HG03103 (cell line): ENCODE measurements around the gene NODAL.

Experiments
- ATAC-seq: cut with Tn5 transposase; IDR thresholded peaks from one replicate; pipeline ENCODE4 v1.9.1; 2021; ENCODE audit warnings: low read depth; ENCODE audit not compliant: unreplicated experiment

The NODAL gene

DNA sequence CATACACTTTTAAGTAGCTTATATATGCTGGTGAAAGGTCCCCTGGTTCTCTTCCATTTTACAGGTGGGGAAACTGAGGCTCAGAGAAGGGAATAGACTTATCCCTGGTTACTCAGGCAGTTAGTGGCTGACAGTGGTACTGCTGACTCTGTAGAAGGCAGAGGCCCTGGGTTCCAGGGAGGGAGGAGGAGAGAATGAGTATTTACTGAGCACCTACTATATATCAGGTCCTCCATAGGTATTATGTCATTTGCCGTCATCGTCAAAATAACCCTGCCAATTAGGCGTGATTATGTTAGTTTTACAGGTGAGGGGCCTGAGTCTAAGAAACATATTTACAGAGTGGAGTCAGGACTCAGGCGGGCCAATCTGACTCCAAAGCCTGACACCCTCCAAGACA lies 23.8 kb upstream of the NODAL start:
- ATAC-seq: no peak

DNA sequence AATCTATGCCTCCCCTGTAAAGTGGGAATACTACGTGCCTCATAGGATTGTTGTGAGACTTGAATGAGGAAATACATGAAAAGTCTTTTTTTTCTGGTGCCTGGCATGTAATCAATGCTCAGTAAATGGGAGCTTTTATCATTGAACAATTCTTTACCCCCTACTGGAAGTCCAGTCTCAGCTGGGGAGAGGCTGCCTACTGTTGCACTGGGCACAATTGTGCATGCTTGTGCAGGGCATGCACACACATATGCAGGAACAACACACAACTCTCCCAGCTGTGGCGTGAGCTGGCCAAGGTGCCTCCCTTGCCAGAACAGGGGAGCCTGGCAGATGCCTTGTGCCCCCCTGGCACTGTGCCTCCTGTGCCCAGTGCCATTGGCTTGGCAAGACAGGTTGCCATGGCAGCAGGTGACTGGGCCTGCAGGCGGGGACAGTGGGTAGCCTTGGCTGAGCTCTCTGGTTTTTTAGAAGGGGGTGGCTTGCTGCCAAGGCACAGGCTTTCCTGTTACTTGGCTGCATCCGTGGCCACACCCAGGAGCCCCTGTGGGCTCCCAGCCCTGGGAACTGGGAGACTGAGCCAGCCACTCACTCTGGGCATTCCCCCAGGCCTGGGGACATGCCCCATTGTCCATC lies 21.0 kb upstream of the NODAL start:
- no peak for ATAC-seq

GRCh38 chr10:70461397-70462348 lies 20.2 kb upstream of the NODAL start:
- ATAC-seq: no peak

- ATAC-seq: no peak
Measured at GRCh38 chr10:70459774-70460490, 18.5 kb upstream of the NODAL start.

GRCh38 chr10:70459061-70459773 lies 17.7 kb upstream of the NODAL start:
- ATAC-seq: no peak

GRCh38 chr10:70458329-70459060 lies 17.0 kb upstream of the NODAL start:
- ATAC-seq: no peak

DNA sequence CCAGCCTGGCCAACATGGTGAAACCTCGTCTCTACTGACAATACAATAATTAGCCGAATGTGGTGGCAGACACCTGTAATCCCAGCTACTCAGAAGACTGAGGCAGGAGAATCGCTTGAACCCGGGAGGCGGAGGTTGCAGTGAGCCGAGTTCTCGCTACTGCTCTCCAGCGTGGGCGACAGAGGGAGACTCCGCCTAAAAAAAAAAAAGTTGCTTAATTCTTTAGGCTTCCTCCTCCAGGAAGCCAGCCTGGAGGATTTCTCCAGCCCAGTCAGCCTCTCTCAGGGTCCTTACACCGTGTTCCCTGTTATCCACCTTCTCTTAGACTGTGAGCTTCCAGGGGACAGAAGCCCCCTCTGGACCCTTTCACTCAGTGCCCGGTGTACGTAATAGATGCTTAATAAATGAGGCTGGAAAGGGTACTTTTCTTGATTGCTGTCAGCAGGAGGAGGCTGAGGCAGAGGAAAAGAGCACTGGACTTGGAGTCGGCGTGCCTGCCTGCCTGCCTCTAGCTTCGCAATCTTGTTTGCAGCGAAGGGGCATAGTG lies 16.4 kb upstream of the NODAL start:
- no peak for ATAC-seq

GRCh38 chr10:70456164-70456563 lies 14.7 kb upstream of the NODAL start:
- ATAC-seq: no peak

DNA sequence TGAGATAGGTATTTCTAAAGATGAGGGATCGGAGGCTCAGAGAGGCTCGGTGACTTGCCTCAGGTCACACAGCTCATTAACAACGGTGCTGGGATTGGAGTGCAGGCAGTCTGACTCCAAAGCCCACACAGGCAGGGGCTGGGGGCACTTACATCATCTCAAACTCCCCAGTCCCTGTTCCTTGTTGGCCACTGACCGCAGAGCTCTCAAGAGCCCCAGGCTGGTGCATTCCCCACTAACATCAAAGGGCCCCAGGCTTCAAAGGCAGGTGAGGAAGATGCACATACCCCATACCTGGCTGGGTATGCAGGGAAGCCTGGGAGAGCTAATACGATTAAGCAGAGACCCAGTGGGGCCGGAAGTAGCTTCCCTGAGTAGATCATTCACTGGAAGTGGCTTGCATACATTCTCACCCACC lies 13.7 kb upstream of the NODAL start:
- ATAC-seq: no peak

- ATAC-seq: no peak
Measured at GRCh38 chr10:70448236-70448635, 6.8 kb upstream of the NODAL start.

DNA sequence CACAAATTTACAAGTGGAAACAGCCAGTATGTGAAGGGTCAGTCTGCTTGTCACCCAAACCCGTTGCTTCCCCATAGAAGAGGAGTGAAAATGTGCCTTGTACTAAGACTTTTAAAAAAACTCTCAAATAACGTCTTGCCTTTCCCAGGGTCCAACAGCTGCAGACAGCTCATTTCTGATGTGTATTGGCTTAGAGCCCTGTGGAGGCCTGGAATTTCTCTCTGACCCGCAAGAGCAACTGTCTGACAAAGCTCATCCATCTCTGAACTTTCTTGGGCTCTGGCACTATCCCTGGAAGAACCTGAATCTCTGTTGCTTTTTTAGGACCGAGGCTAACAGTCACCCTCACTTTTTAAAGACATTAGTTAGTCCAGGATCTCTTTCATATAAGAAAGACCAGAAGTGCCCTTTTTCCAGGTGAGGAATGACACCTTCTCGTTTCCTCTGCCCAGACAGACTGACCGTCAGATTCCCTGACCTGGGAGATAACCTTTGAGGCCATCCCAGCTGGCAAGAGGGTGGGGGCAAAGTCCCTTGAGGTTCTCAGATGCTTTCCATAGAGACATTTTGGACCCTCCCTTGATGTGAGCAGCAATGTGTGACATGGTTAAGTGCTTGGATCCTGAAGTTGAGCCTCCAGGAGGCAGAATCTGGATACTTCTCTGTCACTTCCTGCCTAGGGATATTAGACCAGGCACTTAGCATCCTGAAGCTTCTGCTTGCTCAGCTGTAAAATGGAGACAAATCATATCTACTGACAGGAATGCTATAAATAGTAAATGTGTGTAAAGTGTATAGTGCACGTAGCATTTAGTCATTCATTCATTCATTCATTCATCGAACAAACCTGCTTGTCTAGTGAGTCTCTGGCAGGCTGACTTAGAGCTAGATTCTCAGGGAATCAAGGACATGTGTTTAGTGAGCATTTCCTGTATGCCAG lies 4.5 kb upstream of the NODAL start:
- ATAC-seq: no peak

GRCh38 chr10:70444744-70445143 lies 3.3 kb upstream of the NODAL start:
- ATAC-seq: no peak

DNA sequence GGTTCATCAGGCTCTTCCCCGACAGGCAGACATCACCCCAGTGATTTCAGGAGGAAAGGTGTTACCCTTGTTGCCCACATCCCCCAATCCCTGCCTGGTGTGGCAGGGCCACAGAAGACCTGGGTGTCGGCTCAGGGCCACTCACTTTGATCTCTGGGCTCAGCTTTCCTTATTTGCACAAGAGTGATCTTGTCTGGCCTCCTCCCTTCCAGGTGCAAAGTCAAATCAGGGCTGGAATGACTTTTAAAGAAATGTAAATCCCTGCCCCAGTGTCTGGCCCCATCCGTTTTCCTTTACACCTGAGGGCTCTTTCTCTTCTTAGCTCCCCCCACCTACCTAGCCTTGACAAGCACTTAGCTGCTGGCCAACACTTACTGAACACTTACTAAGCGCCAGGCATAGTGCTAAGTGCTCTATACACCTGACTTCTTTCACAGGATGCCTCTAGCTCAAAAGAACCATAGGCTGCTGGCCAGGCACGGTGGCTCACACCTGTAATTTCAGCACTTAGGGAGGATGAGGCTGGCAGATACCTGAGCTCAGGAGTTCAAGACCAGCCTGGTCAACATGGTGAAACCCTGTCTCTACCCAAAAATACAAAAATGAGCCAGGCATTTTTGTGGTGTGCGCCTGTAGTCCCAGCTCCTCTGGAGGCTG lies 979 bp upstream of the NODAL start:
- ATAC-seq: no peak

DNA sequence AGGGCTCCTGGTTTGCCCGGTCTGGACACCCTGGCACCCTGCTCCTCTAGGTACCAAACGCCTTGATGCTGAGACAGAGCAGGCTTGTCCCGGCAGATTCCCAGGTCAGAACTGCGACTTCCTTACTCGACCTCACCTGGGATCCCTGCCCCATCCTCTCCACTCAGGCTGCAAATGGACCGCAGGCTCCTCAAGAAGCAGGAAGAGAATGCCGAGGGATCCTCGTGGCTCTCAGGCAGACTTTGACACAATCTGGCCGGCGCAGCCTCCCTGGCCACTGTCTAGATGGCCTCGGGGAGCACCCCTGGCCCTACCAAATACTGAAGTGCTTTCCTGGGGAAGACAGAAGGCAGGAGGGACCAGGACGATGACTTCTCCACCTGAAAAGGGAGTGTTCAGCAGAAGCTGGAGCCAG lies 421 bp upstream of the NODAL start:
- ATAC-seq: no peak

GRCh38 chr10:70440296-70441160 lies 953 bp downstream of the NODAL start:
- no peak for ATAC-seq

GRCh38 chr10:70437721-70438120 lies 3.8 kb downstream of the NODAL start:
- ATAC-seq: no peak
